HG02885 (cell line): ENCODE results near the gene PATJ.
"Not testable (repeated sequence)": the region's sequence is repeated elsewhere in the genome, so short reads cannot be mapped to it uniquely, and the experiment has no call there.

Experiments
- ATAC-seq: cut with Tn5 transposase; IDR thresholded peaks from one replicate; pipeline ENCODE4 v1.9.1; 2021; ENCODE audit warnings: mild to moderate bottlenecking; ENCODE audit not compliant: unreplicated experiment, poor library complexity

Gene PATJ

DNA sequence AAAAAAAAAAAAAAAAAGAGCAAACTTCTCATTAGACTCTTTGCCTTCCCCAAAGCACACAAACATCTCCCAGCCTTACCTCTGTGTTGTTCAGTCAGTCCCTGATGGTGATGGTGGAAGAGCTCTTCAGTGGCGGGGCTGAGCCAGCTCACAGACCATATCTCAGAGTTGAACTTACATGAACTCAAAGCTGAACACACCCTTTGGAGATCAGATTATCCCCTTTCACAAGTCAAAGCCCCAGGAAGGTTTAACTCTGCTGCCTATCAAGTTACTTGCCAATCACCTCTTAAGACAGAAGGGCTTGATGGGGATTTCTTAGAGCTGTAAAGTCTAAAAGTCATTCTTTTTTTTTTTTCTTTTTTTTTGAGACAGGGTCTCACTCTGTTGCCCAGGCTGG is 397.1 kb downstream of the PATJ start:
- ATAC-seq = no peak

DNA sequence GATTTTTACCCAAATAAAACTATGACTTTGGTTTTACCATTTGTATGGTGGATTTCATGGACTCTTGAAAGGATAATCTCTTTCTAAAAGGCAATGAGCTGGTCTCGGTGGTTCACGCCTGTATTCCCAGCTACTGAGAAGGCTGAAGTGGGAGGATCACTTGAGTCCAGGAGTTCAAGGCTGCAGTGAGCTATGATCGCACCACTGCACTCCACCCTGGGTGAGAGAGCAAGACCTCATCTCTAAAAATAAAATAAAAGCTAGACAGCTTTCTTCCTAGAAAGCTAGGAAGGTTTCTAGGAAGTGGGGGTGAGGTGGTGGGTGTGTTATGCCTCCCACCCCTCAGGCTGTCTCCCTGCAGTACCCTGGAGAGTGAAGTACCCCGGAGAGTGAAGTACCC is 398.4 kb downstream of the PATJ start:
- ATAC-seq = no peak

DNA sequence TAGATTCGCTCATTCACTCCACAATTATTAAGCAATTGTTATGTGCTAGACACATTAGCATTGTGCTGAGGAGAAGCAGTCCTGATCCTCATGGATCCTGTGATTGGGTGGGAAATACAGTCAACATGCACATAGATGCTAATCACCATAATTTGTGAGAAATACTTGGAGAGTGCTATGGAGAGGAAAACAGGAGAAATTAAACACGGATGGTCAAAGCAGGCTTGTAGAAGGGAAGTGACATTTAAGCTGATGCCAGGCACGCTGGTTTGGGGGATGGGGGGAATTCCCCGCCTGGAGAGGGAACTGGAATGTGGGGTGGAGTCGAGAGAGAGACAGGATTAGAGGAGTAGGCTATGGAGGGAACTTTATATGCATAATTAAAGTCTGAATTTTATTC is 400.2 kb downstream of the PATJ start:
- ATAC-seq = no peak

DNA sequence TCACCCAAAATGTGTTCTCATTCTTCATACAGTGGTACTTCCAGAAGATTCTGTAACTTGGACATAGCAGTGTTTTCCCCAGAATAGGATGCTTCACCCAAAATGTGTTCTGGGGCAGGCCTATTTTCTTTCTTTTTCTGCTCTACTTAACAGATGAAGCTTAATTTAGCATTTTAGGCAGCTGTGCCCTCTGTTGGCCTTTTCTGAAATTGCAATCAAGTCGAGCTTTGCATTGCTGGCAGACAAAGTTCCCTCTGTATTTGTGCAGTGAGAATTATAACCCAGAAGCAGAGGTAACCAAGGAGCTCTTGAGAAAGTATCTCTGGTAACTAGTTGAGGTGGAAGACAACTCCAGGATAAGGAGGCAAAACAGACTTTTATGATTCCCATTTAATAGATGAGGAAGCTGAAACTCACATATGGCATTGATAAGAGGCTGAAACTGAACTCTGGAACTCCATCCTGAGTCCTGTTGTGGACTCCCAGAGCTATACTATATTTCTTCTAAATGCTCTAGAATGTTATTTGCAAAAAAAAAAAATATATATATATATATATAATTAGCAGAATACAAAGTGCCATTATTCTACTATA is 402.1 kb downstream of the PATJ start:
- ATAC-seq = peak; percentile 62

DNA sequence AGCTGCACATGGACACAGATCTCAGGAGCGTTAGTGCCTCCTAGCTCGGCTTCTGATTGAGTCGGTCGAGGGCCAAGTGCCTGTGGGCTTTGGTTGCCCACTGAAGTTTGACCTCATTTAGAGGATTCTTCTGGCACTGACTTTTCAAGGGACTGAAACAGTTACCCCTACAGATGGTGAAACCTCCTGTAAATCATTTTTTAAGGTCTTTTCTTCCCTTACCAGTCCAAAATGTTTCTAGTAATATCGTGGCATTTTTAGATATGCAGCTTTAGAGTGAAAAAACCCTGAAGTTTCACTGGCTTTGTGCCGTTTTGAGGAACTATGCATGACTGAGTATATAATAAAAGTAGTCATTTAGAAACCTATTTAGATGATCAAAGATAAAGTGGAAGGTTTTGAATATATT is 417.7 kb downstream of the PATJ start:
- ATAC-seq = peak; percentile 62

DNA sequence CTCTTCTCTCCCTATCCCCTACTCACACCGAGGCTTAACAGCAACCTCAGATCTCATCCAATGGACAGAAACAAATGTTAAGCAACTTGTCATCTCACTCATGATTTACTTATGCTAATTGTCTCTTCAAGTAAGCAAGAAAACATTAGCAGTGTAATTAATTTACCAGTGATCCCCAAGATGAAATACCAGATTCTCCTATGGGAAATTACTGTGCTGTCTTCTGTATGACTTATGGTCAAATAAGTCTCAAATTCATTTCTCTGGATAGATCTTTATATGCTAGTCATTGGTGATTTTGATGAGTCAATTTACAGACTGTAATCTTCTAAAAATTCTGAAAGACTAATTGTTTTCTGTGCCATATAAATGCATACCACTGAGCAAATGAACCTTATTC is 419.4 kb downstream of the PATJ start:
- ATAC-seq = no peak

DNA sequence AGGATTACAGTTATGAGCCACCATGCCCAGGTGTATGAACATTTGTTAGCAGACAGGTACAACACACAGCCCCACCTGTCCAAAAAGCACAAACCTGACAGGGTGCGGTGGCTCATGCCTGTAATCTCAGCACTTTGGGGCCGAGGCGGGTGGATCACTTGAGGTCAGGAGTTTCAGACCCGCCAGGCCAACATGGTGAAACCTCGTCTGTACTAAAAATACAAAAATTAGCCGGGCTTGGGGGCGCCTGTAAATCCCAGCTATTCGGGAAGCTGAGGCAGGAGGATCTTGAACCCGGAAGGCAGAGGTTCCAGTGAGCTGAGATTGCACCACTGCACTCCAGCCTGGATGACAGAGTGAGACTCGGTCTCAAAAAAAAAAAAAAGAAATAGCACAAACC is 428.1 kb downstream of the PATJ start:
- not testable (repeated sequence) for ATAC-seq

DNA sequence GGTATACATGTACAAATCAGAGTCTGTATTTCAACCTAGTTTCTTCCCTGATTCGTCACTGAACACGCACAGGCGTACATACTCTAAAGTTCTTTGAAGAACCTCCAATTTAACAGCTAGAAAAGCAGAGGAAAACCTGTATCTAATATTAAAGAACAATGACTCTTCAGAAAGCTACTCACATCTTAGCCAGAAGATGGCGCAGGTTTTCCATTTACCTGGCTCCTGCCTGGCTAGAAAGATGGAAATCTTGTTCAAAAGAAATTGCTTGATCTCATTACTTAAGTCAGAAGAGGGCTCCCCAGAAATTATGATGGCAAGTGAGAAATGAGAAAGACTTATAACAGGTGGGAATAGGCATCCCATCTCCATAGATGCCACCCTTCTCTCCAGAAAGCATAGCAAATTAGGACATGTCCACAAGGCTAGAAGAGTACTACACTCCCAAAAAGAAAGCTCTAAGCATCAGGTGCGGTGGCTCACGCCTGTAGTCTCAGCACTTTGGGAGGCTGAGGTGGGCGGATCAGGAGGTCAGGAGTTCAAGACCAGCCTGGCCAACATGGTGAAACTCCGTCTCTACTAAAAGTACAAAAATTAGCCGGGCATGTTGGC is 433.4 kb downstream of the PATJ start:
- ATAC-seq = no peak

DNA sequence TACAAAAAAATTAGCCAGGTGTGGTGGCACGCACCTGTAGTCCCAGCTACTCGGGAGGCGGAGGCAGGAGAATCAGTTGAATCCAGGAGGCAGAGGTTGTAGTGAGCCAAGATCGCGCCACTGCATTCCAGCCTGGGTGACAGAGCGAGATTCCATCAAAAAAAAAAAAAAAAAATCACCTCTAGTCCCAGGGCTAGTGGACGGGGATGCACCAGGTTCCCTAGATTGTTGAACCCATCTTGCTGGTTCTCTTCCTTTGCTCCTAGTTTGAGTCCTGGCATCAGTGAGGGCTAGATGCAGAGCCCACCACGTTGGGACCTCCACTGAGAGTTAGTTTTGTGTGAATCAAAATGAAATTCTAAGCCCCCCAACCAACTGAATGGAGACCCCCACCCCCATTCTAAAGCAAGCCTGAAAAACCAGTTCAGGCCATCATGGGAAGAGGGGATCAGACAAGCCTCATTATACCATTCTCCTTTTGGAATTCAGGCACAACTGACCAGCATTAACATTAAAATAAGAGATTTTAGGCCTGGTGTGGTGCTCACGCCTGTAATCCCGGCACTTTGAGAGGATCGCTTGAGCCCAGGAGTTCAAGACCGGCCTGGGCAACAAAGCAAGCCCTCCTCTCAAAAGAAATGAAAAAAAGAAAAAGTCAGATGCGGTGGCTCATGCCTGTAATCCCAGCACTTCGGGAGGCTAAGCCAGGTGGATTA is 434.5 kb downstream of the PATJ start:
- no peak for ATAC-seq

DNA sequence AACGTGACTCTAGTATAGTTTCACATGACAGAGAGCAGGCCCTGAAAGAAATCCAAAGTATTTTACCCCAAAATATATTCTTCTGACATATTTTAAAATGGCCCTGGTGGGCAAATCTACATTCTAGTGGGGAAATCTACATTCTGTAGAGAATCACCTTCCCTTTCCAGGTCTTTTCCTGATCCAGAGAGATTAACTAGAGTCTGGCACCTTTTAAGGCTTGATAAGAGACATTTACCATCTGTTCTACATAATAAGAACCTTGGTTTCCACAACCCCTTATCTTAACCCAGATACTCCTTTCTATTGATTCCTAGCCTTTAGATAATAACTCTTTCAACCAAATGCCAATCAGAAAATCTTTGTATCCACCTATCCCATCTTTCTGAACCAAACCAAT is 435.3 kb downstream of the PATJ start:
- ATAC-seq = no peak

DNA sequence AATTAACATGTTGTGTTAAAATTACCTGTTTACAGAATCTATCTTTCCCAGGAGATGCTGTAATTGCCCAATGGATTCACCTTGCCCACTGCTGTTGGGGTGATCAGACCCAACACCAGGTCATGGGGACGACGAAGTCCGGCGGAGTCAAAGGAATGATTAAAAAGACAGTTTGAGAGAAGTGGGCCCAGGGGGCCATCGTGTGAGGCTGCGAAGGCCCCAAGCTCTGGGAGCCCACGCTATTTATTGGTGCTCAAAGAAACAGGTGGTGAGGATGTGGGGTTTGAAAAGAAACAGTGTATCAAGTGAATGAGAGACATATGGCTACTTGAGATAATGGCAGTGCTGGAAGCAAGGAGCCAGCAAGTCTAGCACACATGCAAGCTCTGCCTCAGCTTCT is 436.1 kb downstream of the PATJ start:
- ATAC-seq = no peak

DNA sequence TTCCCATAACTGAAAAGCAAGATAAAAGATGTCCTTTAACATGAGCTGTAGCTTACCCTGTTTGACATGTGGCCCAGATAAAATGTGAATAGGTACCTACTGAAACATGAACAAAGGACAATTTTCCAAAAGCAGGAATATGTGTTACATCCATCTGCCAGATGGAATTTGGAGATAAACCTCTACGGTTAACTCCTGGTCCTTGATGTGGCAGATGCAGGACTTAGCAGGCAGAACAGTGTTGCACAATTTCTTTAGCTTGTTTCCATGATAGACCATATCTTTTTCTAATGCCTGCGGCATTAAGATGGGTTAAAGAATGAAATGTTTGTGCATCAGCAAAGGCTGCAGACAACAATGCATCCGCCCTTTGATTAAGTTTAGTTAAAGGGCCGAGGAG is 437.8 kb downstream of the PATJ start:
- ATAC-seq = not testable (repeated sequence)

DNA sequence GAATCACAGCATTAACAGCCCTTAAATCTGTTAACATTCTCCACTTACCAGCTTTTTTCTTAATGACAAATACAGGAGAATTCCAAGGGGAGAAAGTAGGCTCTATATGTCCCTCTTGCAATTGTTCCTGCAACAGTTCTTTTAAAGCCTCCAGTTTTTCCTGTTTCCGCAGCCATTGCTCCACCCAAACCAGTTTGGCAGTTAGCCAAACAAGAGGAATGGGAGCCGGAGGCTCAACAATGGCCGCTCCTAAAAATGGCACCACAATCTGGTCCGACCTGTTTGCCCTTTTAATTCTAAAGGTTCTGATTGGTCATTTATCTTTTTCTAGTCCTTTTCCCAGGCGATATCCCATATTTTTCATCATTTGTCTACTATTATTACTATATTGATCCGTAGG is 438.4 kb downstream of the PATJ start:
- ATAC-seq = no peak

DNA sequence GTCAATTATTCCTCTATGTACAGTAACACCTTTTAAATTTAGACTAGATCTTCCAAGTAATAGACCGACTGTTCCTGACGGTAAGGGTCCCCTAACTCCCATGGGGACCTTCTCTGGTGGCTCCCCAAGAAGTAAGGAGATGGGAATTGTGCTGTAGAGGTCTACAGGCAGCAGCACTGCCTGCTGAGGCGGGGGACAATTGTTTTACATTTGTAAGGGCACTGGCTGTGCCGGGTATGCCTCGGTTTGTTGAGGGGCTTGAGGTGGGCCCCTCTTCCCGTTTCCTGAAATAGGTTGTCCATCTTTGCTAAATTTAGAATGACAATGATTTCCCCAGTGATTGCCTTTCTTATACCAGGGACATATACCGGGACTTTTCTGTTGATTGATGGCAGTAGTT is 439.3 kb downstream of the PATJ start:
- ATAC-seq = no peak

DNA sequence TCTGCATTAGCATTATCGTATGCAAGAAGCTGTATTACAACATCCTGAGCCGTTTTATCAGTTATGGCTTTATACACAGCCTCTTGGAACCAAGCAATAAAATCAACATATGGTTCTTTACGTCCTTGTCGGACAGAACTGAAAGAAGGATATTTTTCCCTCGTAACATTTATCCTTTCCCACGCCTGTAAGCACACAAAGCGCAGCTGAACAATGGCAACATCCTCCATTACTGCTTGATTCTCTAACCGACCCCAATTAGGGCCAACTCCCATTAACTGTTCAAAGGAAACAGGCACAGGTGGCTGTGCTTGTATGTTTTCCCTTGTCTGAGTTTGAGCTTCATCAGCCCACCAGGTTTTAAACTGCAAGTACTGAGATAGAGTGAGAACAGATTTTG is 439.9 kb downstream of the PATJ start:
- ATAC-seq = not testable (repeated sequence)

DNA sequence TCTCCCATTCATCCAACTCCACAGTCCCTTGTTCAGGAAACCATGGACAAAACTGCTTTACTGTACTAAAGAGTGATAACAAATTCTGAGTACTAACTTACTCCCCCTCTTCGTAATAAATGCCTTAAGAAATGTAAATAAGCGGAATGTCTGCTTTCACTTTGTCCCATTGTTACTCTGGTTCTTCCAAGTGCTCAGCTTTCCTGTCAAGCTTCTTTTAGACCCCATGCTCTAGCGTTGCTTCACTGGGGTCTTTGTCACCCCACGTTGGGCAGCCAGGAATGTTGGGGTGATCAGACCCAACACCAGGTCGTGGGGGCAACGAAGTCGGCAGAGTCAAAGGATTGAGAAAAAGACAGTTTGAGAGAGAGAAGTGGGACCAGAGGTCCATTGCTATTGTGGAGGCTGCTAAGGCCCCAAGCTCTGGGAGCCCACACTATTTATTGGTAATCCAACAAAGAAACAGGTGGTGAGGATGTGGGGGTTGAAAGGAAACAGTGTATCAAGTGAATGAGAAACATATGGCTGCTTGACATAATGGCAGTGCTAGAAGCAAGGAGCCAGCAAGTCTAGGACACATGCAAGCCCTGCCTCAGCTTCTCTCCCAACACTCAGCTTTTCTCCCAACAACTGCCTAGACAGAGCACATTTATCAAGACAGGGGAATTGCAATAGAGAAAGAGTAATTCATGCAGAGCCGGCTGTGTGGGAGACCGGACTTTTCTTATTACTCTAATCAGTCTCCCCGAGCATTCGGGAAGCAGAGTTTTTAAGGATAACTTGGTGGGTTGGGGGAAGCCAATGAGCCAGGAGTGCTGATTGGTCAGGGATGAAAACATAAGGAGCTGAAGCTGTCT is 441.1 kb downstream of the PATJ start:
- ATAC-seq = not testable (repeated sequence)

DNA sequence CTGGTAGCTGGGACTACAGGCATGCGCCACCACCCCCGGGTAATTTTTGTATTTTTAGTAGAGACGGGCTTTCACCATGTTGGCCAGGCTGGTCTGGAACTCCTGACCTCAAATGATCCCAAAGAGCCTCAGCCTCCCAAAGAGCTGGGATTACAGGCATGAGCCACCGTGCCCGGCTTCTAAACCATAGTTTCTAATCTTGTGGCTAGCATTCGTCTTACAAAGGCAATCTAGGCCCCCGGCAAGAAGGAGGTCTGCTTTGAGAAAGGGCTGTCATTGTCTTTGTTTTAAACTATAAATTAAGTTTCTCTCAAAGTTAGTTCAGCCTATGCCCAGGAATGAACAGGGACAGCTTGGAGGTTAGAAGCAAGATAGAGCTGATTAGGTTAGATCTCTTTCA is 442.1 kb downstream of the PATJ start:
- no peak for ATAC-seq

DNA sequence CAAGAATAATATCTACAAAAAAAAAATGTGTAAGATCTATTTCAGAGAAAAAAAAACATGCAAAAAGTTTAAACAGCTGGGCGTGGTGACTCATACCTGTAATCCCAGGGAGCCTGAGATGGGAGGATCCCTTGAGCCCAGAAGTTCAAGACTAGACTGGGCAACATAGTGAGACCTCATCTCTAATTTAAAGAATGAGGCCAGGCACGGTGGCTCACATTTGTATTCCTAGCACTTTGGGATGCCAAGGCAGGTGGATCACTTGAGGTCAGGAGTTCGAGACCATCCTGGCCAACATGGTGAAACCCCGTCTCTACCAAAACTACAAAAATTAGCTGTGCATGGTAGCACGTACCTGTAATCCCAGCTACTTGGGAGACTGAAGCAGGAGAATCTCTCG is 443.0 kb downstream of the PATJ start:
- not testable (repeated sequence) for ATAC-seq

DNA sequence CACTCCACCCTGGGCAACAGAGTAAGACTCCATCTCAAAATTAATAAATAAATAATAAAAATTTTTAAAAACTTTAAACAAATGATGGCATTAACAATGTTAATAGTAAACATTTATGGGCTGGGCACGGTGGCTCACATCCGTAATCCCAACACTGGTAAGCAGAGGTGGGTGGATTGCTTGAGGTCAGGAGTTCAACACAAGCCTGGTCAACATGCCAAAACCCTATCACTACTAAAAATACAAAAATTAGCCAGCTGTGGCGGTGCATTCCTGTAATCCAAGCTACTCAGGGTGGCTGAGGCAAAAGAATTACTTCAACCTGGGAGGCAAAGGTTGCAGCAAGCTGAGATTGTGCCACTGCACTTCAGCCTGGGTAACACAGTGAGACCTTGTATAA is 443.4 kb downstream of the PATJ start:
- ATAC-seq = no peak

DNA sequence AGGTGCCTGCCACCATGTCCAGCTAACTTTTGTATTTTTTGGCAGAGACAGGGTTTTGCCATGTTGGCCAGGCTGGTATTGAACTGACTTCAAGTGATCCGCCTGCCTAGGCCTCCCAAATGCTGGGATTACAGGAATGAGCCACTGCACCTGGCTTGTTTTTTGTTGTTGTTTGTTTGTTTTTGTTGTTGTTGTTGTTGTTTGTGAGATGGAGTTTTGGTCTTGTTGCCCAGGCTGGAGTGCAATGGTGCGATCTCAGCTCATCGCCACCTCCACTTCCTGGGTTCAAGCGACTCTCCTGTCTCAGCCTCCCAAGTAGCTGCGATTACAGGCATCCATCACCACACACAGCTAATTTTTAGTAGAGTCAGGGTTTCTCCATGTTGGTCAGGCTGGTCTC is 445.3 kb downstream of the PATJ start:
- ATAC-seq = no peak

DNA sequence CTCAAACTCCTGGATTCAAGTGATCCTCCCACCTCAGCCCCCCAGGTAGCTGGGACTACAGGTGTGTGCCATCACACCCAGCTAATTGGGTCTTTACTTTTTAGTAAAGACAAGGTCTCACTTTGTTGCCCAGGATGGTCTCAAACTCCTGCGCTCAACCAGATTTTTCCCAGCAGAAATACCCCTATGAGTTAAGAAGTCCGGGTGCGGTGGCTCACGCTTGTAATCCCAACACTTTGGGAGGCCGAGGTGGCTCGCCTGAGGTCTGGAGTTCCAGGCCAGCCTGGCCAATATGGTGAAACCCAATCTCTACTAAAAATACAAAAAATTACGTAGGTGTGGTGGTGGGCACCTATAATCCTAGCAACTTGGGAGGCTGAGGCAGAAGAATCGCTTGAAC is 445.8 kb downstream of the PATJ start:
- no peak for ATAC-seq
